GM12878 (cell line): ENCODE data around the gene NCKAP5. TPM values are rescaled to one million over a fixed set of nuclear protein-coding genes. Genes with fewer than 3 reads are reported as not detected.

Experiments used
- ATAC-seq: fragments of 200-7000 bp; cut with Tn5 transposase; 3 replicates; pipeline ENCODE4 v1.9.1; 2020; ENCODE audit warnings: mild to moderate bottlenecking, moderate library complexity
- BruUV-seq: library from RNA; stranded (reverse); fragments of 400-500 nt; replicated peaks from 2 replicates; lab custom pipeline; 2021; lab: Mats Ljungman, UMichigan
- CTCF ChIA-PET: fragments of 300-600 bp; sonication (Branson Sonifier 250); formaldehyde crosslinking; extraction: SDS; loops from one replicate; lab custom pipeline; 2021; ENCODE audit warnings: inconsistent platforms; lab: Yijun Ruan, JAX
- POLR2A ChIA-PET: fragments of 350-600 bp; formaldehyde crosslinking; extraction: SDS; loops from one replicate; lab custom pipeline; 2021; ENCODE audit warnings: inconsistent platforms; lab: Charles Lee
- RAD21 ChIA-PET: fragments of 300-600 bp; sonication (Branson Sonifier 250); formaldehyde crosslinking; loops from one replicate; lab custom pipeline; 2023; ENCODE audit warnings: antibody characterized with exemption; ENCODE audit not compliant: unreplicated experiment; lab: Charles Lee
- SMC1A ChIA-PET: fragments of 300-600 bp; sonication (Branson Sonifier 250); formaldehyde crosslinking; loops from one replicate; lab custom pipeline; 2023; ENCODE audit not compliant: unreplicated experiment, uncharacterized antibody; lab: Charles Lee
- DNase-seq: peaks from one replicate; pipeline ENCODE4 v3.0.0-alpha.2; 2011; ENCODE audit warnings: low read depth, low spot score
- FAIRE-seq: peaks from 3 replicates; lab custom pipeline; 2011; peaks lifted over from hg19 to GRCh38; lab: Jason Lieb, UNC
- H2AFZ ChIP-seq: 2 replicates; pipeline ENCODE4 v1.6.0; 2011; ENCODE audit warnings: low read depth, low read length, control low read depth; ENCODE audit not compliant: control insufficient read depth
- H3K27ac ChIP-seq: 2 replicates; pipeline ENCODE4 v1.5.1; 2011; ENCODE audit warnings: control low read depth; ENCODE audit not compliant: control insufficient read depth, insufficient read depth
- H3K27me3 ChIP-seq, 2 experiments: replicated peaks in 1 of 2; 2 replicates each; pipeline versions ENCODE4 v1.6.0 to v1.6.1; 2011; ENCODE audit warnings: low read length in 1 of 2; ENCODE audit not compliant: control insufficient read depth in 2 of 2, insufficient read depth in 2 of 2
- H3K36me3 ChIP-seq, 2 experiments: 2 replicates each; pipeline ENCODE4 v1.5.1; 2011; ENCODE audit warnings: low read length in 1 of 2; ENCODE audit not compliant: control insufficient read depth in 2 of 2, insufficient read depth in 2 of 2
- H3K4me1 ChIP-seq: 2 replicates; pipeline ENCODE4 v1.6.1; 2011; ENCODE audit warnings: mild to moderate bottlenecking, low read length, moderate library complexity, mixed read lengths; ENCODE audit not compliant: control insufficient read depth, insufficient read depth
- H3K4me2 ChIP-seq: 2 replicates; pipeline ENCODE4 v1.6.0; 2011; ENCODE audit warnings: control low read depth; ENCODE audit not compliant: control insufficient read depth, insufficient read depth
- H3K4me3 ChIP-seq: fragments of 200-600 bp; sonication (generic); 2 replicates; pipeline ENCODE4 v1.5.1; 2016
- H3K79me2 ChIP-seq: 2 replicates; pipeline ENCODE4 v1.6.0; 2011; ENCODE audit warnings: low read length; ENCODE audit not compliant: control insufficient read depth, insufficient read depth
- H3K9ac ChIP-seq: 2 replicates; pipeline ENCODE4 v1.8.0; 2011; ENCODE audit warnings: low read length, control low read depth, mixed read lengths; ENCODE audit not compliant: control insufficient read depth, insufficient read depth
- H3K9me3 ChIP-seq: replicated peaks from 3 replicates; pipeline ENCODE4 v1.5.1; 2011; ENCODE audit warnings: mild to moderate bottlenecking, low read length; ENCODE audit not compliant: control insufficient read depth, insufficient read depth
- H4K20me1 ChIP-seq: 2 replicates; pipeline ENCODE4 v1.6.0; 2011; ENCODE audit not compliant: control insufficient read depth, insufficient read depth
- ASH2L ChIP-seq: fragments of 300-600, 200-600 bp; sonication (generic); IDR thresholded peaks from 2 replicates; pipeline ENCODE4 v1.6.1; 2017; ENCODE audit warnings: low read depth, mild to moderate bottlenecking, borderline replicate concordance
- EZH2 ChIP-seq: IDR thresholded peaks from 2 replicates; pipeline ENCODE4 v1.6.1; 2012; ENCODE audit warnings: low read depth, mild to moderate bottlenecking, control low read depth, inconsistent platforms, low read length, borderline replicate concordance; ENCODE audit not compliant: control insufficient read depth
- MEF2A ChIP-seq: IDR thresholded peaks from 2 replicates; pipeline ENCODE4 v1.6.1; 2011; ENCODE audit warnings: low read depth, mild to moderate bottlenecking, low read length, moderate library complexity; ENCODE audit not compliant: insufficient read depth
- MTA2 ChIP-seq: fragments of 450-650 bp; IDR thresholded peaks from 2 replicates; pipeline ENCODE4 v1.6.1; 2016; ENCODE audit warnings: low read depth, mild to moderate bottlenecking, moderate library complexity
- SIN3A ChIP-seq: IDR thresholded peaks from 2 replicates; pipeline ENCODE4 v1.6.1; 2012; ENCODE audit warnings: low read depth, low read length, improper control_type of control experiment
- SMAD5 ChIP-seq: IDR thresholded peaks from 2 replicates; pipeline ENCODE4 v1.6.1; 2016; ENCODE audit warnings: antibody characterized with exemption, low read depth
- TARDBP ChIP-seq: IDR thresholded peaks from 2 replicates; pipeline ENCODE4 v1.6.1; 2016; ENCODE audit warnings: borderline replicate concordance
- ZBTB4 ChIP-seq: fragments of 450-650 bp; formaldehyde crosslinking; IDR thresholded peaks from 2 replicates; pipeline ENCODE4 v1.4.0; 2022; ENCODE audit warnings: mild to moderate bottlenecking, moderate library complexity
- WGBS: methylation state at CpG from one replicate; pipeline ENCODE4 v1.1.6; 2016; ENCODE audit warnings: low lambda C conversion rate; ENCODE audit not compliant: insufficient replicate concordance, insufficient coverage; ENCODE audit errors: missing lambda C conversion rate; 5-methylcytosine and 5-hydroxymethylcytosine counted together
- in situ Hi-C: fragments of 300-500 bp; cut with MboI; formaldehyde crosslinking; loops from 9 replicates; pipeline ENCODE4 v1.14.3; 2018; ENCODE audit warnings: mixed read lengths
- intact Hi-C: fragments of 100-400 bp; cut with micrococcal nuclease; formaldehyde crosslinking; loops from one replicate; pipeline ENCODE4 v1.14.2; 2022; ENCODE audit not compliant: unreplicated experiment
- polyA plus RNA-seq, 11 experiments: library from polyadenylated mRNA; depleted of rRNA in 4 of 11; unstranded in 6 of 11; stranded (reverse) in 5 of 11; fragments of >200 nt; fragmentation: Nextera tagmentation in 4 of 11; fragmentation: Illumina TruSeq in 1 of 11; extraction: Ambion mirVana in 4 of 11; extraction: Trizol in 1 of 11; gene quantifications; 1 replicate in 1 of 11; 2 replicates in 10 of 11; pipeline versions ENCODE4 v1.2.1 to v1.2.3, GENCODE V29; 2011 to 2016; ENCODE audit warnings: inconsistent platforms in 2 of 11, missing spikeins in 2 of 11, low read depth in 1 of 11
- total RNA-seq, 4 experiments: library from RNA; depleted of rRNA in 3 of 4; stranded (reverse); fragments of >200 nt in 3 of 4; fragmentation: Illumina TruSeq in 1 of 4; extraction: Trizol in 1 of 4; gene quantifications; 2 replicates each; pipeline versions ENCODE4 v1.2.1 to v1.2.3, GENCODE V29; 2013 to 2021

Gene NCKAP5
- total and polyA plus RNA-seq, 10 of the 15 experiments (the other 5 are each of a cell fraction or from before 2014, with no cell fraction given) = 0.06 to 0.44 (median 0.16) TPM

DNA sequence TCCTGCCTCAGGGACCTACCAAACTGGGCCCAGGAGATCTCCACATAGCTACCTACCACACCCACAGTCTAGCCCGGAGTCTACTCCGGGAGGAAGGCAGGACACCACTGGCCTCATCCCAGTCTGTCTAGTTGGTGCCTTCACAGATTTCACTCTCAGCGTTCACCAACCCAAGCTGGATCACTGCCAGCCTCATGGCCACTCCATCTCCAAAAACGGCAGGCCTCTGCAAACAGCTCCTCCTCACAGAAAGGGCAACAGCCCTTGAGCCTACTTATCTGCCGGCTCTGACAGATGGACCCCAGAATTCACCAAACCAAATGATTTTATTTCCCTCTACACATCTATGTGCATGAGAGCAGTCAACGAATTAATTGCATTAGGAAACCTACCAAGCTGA, 61.3 kb downstream of the NCKAP5 start (continued):
- TF ChIP-seq ZBTB4 (CRISPR knock-in tag) (no peak), ASH2L (no peak), EZH2 (no peak), SIN3A (no peak), MTA2 (no peak)

GRCh38 chr2:133504566-133505505, 63.4 kb downstream of the NCKAP5 start:
- no peak overlapping the region for H3K9ac ChIP-seq
- no peaks in the 10 kb centered on the region for H3K9me3 ChIP-seq
- H3K79me2 ChIP-seq = no peaks in the 10 kb centered on the region
- BruUV-seq = no TSS peak
- POLR2A ChIA-PET = interaction anchor here (1.2 to 2.1 kb wide), 2 partner anchors 9 to 15 kb away, joined by 3 to 18 read pairs; no protein-coding TSS in a partner anchor
- no peak overlapping the region for H2AFZ ChIP-seq
- RAD21 ChIA-PET = interaction anchor here (1.3 to 3.4 kb wide), 4 partner anchors 8 to 83 kb away, joined by 4 to 28 read pairs (median 13); no protein-coding TSS in a partner anchor
- FAIRE-seq = no peak
- intact Hi-C loops (no loop called here), in situ Hi-C loops (no loop called here)
- ATAC-seq = no peak
- SMC1A ChIA-PET = interaction anchor here (0.6 to 6.6 kb wide), 11 partner anchors 8 to 292 kb away, joined by 3 to 81 read pairs (median 3); no protein-coding TSS in a partner anchor
- CTCF ChIA-PET = interaction anchor here (0.8 to 4.2 kb wide), 5 partner anchors 10 to 87 kb away, joined by 3 to 26 read pairs (median 10); no protein-coding TSS in a partner anchor
- no peak overlapping the region for H3K4me2 ChIP-seq
- TF ChIP-seq SMAD5 (no peak), MEF2A (no peak), TARDBP (no peak)
- no peaks in the 10 kb centered on the region for H3K27me3 ChIP-seq
- WGBS = 33% methylated on average over 4 of the region's 4 CpGs
- no peaks in the 10 kb centered on the region for H3K36me3 ChIP-seq
- DNase-seq = no peak
- no peak overlapping the region for H3K27ac ChIP-seq
- H3K4me1 ChIP-seq = no peaks in the 10 kb centered on the region
- no peaks in the 10 kb centered on the region for H4K20me1 ChIP-seq
- no peak overlapping the region for H3K4me3 ChIP-seq
